GF-D8 (cell line): ENCODE measurements around the gene GUCA2B.

ENCODE experiments used
- DNase-seq: peaks from one replicate; lab custom pipeline; 2025; lab: John Stamatoyannopoulos, UW

Gene GUCA2B

GRCh38 chr1:42167611-42168390, 14.6 kb downstream of the GUCA2B start:
- no peak for DNase-seq

GRCh38 chr1:42168391-42168670, 15.1 kb downstream of the GUCA2B start:
- DNase-seq, result no peak

GRCh38 chr1:42168763-42169162, 15.6 kb downstream of the GUCA2B start:
- no peak for DNase-seq

GRCh38 chr1:42170779-42171621, 17.8 kb downstream of the GUCA2B start:
- no peak for DNase-seq

- DNase-seq, result no peak
Measured at GRCh38 chr1:42171679-42172266, 18.6 kb downstream of the GUCA2B start.

GRCh38 chr1:42172381-42173133, 19.3 kb downstream of the GUCA2B start:
- DNase-seq, result no peak

- no peak for DNase-seq
Measured at GRCh38 chr1:42173155-42173933, 20.1 kb downstream of the GUCA2B start.

GRCh38 chr1:42173961-42174735, 20.9 kb downstream of the GUCA2B start:
- DNase-seq, result no peak

GRCh38 chr1:42175314-42176054, 22.3 kb downstream of the GUCA2B start:
- DNase-seq, result no peak

GRCh38 chr1:42176902-42177519, 23.8 kb downstream of the GUCA2B start:
- no peak for DNase-seq

- DNase-seq, result no peak
Measured at GRCh38 chr1:42177541-42177981, 24.4 kb downstream of the GUCA2B start.

- no peak for DNase-seq
Measured at GRCh38 chr1:42178249-42178648, 25.0 kb downstream of the GUCA2B start.

- no peak for DNase-seq
Measured at GRCh38 chr1:42179275-42179674, 26.1 kb downstream of the GUCA2B start.

- no peak for DNase-seq
Measured at GRCh38 chr1:42179900-42180329, 26.7 kb downstream of the GUCA2B start.

- no peak for DNase-seq
Measured at GRCh38 chr1:42181687-42182086, 28.5 kb downstream of the GUCA2B start.

- DNase-seq, result no peak
Measured at GRCh38 chr1:42183210-42183956, 30.2 kb downstream of the GUCA2B start.

GRCh38 chr1:42183957-42184268, 30.7 kb downstream of the GUCA2B start:
- no peak for DNase-seq

- no peak for DNase-seq
Measured at GRCh38 chr1:42184616-42185015, 31.4 kb downstream of the GUCA2B start.

GRCh38 chr1:42186152-42186551, 32.9 kb downstream of the GUCA2B start:
- no peak for DNase-seq
